Gastrocnemius medialis (tissue), 4 donors: ENCODE measurements around the gene HTR1D.
A peak's percentile ranks its signal among the peaks of the same experiment; 100 is the strongest.

Source experiments
- CTCF ChIP-seq, 5 experiments: fragments of 450-650 bp in 3 of 5; fragments of 200-600 bp in 2 of 5; sonication (generic) in 2 of 5; IDR thresholded peaks in 4 of 5; conservative IDR thresholded peaks in 1 of 5; 1 replicate in 4 of 5; 2 replicates in 1 of 5; pipeline ENCODE4 v1.5.1; 2016 to 2019; ENCODE audit warnings: antibody characterized with exemption in 5 of 5, mild to moderate bottlenecking in 3 of 5, moderate library complexity in 3 of 5
- POLR2A ChIP-seq, 2 donors: fragments of 450-650 bp; IDR thresholded peaks; one replicate each; pipeline ENCODE4 v1.6.1; 2017; ENCODE audit warnings: antibody characterized with exemption in 2 of 2, mild to moderate bottlenecking in 2 of 2, moderate library complexity in 2 of 2

- TF ChIP-seq CTCF (IDR thresholded peaks at IDR 0.05 in 4 of 5, conservative IDR thresholded peaks at IDR 0.05 in 1 of 5) = peak; percentile 79 to 92 (median 82)
- TF ChIP-seq POLR2A (IDR thresholded peaks at IDR 0.05) = no peak
These were observed 32.9 kb downstream of the HTR1D start for GRCh38 chr1:23184212-23184934.
